ENCODE data around the gene UNCX.

UNCX gene

DNA sequence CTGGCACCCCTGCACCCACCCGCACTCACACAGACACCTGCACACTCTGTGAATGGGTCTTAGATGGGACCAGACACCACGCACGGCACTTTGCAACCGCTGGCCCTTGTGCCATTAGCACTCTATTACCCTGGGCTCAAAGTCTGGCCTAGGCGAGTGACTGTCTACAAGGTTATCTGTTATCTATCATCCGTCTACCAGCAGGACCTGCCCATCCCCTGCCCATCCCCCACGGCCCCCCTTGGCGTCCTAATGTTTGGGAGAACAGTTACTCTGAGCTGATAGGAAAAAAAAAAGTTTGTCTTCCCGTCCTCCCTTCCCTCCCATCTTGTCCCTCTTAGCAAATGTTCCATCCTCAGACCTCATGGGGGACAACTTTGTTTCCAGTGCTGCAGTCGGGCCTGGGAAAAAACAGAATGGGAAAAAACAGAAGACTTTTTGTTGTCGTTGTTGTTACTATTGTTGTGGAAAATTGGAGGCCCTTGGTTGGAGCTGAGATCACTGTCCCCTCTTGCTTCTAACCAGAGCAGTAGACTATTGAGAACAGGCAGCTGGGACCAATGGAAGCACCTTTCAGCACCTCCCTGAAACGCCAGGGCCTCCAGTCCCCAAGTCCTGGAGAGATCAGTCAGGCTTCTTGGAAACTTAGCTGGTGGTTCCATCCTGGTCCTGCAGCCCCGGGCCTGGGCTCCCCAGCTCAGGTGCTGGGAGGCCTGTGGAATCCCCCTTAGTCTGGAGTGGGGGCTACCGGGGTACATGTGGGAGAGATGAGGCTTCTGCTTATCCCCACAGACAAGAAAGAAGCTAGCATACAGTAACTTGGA is 12.2 kb downstream of the UNCX start:
- no peak for DNase-seq

DNA sequence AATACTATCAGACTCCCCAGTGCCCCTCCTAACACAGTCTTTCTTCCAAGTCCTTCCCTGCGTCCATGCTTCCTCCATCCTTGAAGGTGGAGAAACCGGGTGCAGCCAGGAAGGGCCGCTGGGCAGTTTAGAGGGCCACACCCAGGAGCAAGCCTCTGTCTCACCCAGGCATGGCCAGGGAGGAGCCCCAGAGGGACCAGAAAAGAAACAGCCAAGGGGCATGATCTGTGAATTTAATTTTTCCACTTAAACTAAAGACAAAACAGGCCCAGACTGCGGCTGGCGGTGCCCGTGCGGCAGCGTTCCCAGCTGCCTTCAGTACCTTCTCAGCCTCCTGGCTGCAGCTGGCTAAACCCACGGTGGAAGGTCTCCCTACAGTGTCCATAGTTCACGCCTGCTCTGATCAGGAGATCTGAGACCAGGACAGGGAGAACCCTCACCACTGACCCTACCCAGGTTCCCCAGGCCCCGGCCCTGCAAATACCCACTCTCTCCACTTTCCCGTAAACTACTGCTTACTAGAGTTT is 12.9 kb downstream of the UNCX start:
- no peak for DNase-seq

DNA sequence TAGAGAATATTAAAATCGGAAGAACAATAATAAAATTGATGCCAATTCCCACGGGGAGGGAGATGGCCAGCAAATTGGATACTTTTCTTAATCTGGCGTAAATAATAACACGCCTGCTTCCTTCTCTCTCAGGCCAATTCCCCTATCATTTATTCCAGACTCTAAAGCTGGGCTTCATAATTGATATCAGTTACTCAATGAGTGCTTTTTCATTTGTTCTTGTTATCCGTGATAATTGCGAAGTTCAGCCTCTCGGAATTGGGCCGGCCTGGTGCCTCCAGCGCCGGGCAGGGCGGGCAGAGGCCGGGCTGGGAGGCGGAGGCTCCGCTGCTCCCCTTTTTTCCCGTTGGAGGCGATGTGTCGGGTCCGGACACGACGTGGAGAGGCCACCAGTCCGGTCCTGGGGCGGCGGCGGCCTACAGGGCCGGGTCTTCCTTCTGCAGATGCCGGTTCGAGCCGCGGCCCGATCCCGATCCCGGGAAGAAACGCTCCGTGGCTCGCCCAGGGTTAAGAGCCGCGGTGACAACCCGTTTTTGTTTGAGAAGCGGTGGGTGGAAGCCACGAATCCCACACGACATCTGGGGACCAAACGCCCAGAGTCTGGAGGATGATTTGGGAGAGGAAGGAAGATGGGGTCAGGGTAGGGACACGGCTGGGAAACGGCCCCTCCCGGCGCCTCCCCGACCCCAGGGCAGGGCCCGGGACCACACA is 13.6 kb downstream of the UNCX start:
- no peak for DNase-seq

DNA sequence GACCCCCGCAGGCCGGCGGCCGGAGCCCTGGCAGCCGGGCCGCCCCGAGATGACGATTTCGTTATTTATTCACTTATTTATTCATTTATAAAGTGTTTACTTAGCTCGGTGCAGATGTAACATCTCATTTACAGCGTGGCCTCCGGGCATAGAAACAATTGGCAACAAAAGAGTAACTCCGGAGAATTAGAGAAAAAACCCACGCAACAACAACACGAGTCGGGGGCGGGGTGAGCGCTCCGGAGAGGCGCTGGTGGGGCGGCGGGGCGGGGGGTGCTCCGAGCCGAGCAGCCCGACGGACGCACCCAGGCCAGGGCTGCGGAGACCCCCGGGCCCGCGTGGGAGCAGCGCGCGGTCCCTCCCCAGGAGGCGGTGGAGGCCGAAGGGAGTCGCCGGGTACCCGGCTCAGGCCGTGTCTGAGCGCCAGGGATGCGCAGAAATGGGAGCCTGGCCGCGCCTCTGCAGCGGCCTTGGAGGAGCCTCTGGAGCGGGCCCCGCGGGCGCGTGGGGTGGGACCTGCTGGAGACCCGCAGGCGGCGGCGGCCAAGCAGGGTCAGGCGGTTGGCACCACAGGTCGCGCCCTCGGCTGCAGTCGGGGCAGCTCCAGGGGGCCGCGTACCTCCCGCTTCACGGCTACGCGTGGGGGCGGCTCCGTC is 14.3 kb downstream of the UNCX start:
- no peak for DNase-seq

DNA sequence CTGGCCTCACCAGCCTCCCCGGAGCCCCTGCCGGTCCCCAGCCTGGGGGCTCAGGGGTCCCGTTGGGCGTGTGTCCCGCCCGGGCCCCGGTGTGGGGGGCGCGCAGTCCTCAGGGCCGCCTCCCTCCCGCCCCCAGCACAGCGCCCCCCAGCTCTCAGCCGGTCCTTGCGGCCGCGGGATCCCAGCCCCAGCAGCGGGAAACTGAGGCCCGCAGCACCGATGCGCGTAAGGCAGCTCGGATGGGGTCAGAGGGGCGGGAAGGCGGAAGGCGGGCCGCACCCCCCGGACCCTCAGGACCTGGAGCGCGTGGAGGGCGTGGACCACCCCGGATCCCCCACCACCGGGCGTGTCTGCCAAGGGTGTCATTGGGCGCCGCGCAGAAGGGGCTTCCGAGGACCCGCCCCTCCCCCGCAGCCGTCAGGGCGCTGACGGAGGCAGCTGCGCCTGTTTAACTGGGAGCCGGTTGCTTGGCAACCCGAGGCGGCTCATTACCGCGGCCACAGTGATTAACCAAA is 14.9 kb downstream of the UNCX start:
- no peak for DNase-seq

DNA sequence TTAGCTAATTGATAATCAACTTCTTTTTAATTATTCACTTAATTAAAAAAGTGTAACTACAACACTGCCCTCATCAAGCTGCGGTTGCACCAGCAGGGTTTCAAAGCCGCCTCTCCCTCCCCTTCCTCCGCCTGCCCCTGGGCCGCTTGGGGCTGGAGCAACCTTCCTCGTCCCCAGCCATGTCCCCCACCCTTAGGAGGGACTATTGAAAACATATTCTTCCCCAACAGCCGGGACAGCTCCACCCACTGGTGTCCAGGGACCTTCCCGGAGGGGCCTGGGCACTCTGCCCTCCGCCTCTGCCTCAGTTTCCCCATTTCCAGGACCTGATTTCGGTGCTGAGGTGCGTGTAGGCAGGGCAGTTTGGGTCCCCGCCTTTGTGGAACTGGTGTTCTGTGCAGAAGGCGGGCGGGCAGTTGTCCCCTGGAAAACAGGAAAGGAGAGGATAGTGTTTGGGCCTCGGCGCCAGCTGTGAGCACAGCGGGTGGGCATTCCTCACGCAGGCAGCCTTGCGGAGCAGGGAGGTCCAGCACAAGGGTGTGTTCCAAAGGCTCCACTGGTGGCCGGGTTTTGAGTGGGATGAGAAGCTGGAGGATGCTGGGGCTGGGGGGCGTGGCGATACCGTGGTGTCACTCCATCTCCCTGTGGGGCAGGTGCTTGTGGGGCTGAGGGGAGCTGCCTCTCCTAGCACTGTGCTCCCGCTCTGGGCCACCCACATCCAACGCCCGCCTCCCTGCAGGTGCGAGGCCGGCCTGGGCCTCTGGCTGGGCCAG is 15.7 kb downstream of the UNCX start:
- DNase-seq: no peak

DNA sequence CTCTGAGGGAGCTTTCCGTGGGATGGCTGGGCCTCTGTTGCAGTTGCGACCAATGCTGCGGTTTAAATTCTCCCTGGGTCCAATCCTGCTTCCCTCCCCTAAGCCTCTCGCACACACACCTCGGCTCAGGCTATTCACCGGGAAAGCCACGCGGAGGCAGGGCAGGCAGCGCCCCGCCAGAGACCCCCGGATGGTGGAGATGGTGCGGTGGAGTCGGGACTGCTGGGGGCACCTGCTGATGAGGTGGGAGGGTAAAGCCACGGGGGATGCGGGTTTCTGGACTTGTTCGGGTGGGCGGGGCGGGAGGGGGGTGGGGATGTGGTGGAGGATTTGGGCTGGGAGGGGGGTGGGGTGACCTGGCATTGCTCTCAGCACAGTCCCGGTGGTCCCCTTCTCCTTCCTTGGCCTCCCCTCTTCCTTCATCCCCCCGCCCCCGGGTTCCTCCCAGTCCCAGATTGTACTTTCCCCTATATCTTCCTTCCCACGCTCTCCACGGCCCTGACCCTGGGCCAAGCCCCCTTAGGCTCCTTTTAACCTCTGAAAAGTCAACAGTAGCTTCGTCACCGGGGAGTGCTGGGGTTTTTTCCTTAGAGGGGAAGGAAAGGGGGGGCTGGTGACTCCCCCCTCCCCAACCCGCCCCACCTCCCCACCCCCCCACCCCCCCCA is 16.4 kb downstream of the UNCX start:
- no peak for DNase-seq

DNA sequence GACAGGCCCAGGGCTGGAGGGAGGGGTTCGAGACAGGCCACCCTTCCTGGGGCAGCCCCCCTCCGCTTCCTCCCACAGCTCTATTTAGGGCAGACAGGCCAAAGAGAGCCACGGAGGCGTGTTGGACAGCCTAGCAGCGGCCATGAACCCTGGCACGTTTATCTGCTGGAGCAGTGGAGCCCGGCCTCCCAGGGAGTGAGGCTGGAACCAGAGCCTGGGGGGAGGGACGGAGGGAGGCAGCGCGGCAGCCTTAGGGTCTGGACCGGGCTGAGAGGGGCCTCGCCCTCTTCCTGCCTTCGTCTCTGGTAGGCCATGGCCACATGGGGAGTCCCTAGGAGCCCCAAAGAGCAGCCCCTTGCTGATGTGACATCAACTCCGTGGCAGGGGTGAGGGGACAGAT is 17.1 kb downstream of the UNCX start:
- DNase-seq: no peak

DNA sequence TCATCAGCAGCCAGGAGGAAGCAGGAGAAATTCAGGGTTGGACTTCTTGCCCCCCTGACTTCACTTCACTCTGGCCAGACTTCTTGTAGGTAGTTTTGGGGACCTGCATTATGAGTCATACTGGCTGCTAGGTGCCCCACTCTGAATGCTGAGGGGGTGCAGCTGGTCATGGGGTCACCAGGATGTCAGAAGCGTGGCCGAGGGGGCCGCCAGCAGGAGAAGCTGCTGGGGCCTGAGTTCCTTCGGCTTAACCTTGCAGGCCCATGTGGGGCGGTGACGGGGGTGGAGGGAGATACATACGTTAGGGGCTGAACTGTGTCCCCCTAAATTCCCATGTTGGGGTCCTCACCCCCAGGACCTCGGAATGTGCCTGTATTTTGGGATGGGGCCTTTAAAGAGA is 18.2 kb downstream of the UNCX start:
- DNase-seq: no peak

DNA sequence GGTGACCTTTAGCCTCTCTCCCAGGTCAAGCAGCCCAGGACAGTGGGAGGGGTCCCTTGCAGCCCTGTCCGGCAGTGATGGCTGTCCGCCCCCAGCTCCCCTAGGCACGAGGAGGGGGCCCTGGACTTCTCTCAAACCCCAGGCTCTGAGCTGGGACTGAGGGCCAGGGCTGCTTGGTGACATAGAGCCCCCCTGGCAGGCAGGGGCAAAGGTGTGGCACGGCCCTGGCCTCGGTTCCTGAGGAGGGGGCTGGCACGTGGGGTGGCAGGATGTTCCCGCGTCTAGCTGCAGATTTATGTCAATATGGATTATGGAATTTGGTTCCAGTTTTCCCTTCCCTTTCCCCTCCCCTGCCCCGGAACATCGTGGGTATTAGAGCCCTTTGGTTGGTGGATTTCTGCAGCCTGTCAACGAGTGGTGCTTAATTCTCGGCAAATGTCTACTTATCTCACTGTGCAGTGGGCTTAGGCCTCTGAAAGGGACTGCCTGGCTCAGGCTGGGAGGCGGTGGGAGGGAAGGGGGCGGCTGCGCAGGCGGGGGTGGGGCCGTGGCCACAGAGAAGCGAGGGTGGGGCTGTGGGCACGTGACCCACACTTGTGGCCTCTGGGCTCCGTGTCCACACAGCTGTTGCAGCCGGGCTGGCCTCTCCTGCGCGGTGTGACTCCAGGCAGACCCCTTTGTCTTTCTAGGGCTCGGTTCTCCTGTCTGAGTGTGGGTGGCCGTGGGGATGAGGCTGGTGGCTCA is 19.3 kb downstream of the UNCX start:
- DNase-seq: no peak

DNA sequence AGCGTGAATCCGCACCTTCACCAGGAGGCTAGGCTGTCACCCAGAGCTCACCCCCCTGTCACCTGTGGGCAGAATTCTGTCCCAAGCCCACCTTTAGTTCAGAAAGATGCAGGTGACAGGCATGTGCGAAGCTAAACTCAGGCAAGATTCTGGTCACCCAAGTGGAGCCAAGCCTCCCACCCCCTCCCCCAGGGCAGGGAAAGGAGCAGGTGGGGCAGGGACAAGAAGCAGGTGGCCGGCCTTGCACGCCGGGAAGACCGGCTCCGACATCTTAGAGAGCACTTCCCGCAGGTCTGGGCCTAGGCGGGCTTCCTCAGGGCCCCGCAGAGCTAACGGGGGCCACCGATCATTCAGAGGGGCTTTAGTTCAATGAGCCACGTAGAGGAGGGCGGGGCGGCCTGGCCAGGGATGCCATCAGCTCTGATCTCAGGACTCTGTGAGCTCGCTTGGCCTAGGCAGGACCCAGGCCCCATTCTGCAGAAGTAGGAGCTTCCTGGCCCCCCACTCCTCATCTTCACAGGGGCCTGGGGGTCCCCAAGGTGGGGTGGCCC is 19.9 kb downstream of the UNCX start:
- no peak for DNase-seq

DNA sequence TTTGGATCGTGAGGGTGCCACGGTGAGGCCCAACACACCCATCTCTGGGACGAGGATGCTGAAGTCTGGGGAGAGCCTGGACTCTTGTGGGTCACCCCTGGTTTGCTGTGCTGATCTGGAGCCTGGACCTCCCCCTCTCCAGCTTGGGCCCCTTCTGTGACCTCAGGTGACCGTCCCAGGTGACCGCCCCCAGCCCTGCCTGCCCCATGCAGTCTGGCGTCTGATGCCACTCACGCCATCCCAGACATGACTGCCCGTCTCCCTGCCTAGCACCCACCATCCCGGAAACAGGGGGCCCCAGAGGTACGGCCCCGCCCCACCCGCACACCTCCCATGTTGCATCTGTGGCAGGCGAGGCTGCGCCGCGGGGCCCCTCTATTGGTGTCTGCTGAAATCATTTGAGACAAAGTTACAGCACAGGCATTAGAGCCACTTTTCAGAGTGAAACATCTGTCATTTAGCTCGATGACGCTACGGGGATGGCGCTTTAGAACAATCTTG is 21.1 kb downstream of the UNCX start:
- DNase-seq: no peak

DNA sequence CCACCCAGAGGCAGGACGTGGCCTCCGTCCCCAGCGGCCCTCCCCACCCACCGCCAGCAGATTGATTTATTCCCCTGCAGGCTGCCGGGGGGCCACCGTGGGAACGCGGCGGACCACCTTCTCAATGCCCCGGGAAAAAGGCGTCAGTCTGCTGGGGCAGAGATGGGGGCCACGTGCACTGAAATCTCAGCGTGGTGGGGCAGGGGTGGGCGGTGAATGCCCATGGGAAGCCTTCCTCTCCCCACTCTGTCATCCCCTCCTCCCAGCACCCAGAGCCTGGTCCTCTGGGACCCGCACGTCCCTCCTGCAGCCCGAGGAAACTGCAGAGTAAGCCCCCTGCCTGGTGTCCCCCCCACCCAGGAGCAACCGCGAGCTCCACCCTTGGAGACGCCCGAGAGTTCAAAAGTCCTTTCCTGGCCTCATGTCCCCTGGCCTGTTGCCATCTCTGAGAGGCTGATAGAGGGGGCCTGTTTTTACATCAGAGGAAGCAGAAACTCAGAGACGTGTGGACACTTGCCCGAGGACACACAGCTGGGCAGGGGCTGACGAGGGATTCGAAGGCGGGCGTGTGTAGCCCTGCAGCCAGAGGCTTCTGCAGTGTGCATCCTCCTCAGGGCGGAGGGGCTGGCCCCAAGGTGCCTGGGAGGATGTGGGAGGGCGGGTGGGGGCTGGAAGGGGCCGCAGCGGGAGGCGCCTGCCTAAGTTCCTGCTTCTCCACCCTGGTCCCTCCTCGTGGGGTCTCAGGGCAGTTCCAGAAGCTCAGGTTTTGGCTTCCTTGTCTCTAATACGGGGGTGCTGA is 21.8 kb downstream of the UNCX start:
- no peak for DNase-seq

DNA sequence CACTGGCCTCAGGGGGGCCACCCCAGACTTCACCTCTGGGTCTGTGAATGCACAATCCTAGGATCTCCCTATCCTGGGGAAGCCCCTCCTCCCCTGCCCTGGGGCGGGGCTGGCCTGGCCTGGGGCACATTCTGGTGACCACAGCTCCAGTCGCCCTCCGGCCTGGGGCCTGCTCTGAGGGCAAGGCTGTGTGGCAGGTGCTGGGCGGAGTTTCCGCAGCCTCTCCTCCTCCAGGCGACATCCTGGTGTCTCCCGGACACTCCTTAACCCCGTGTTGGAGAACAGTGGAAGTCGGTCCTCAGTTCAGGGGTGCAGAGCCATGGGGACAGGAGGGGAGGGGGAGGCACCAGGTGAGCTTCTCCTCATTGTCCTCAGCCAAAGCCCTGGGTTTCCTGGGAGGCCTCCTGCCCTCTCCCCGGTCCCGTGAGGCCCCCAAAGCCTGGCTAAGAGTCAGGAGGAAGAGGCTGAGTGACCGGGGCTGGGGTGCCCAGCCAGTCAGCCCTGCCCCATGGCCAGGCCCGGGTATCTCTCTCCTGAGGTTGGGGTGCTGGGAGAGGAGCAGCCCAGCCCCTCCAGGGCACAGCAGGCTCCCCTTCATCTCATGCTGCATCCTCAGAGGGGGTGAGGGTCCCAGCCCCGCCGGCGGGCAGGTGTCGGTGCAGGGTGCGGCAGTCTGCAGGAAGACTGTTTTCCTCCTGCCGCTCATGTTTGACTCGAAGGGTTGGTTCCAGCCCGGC is 22.6 kb downstream of the UNCX start:
- no peak for DNase-seq

DNA sequence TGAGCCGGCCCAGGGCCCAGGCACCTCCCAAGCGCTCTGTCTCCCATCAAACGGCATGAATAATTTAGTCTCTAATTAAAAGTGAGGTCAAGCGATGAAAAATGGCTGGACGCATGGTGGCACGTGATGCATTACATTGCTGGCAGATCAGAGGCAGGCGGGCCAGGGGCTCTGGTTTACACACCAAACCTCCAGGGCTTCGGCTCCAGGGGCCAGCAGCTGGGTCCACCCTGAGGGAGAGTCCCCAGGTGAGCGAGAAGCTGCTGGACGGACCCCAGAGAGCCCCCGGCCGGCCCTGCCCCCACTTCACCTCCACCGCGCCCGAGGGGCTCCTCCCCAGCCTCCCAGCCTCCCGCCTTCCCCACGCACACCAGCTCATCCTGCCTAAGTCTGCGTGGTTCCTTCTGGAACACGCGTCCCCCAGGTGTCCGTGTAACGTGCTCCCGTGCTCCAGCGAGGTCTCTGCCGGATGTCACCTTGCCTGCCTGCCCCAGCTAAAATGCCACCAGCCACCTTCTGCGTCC is 23.2 kb downstream of the UNCX start:
- no peak for DNase-seq

DNA sequence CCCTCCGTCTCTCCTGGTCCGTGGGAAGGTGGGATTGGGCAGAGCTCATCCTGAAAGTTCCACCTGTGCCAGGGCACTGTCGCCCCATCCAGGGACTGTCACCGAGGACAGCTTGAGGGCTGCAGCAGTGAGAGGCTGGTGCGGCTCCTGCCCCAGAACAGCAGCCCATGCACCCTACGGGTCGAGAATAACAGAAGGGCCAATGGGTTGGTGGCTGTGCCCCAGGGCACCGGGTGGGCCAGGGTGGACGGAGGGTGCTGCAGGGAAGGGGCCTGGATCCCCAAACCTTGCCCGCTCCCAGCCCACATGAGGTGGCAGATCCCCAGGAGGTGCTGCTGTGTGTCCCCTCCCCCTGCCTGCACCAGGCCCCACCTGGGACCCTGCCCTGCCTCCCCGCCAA is 23.9 kb downstream of the UNCX start:
- no peak for DNase-seq

DNA sequence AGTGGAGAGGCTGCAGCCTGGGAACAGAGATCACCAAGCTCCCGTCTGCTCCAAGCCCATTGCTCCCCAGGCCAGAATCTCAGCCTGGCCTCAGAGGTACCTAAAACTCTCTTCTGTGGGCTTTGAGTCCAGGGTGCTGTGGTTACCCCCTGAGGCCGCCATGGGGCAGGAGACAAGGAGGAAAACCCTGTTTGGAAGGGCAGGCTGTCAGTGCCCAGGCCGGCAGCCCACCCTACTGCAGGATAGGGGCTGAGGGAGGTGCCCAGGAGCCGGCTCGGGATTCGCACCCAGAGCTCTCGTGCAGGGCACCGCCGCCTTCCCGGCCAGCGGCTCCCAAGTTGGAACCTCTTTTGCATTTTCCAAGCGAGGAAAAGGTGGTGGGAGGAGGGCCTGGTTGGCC is 24.5 kb downstream of the UNCX start:
- DNase-seq: no peak

DNA sequence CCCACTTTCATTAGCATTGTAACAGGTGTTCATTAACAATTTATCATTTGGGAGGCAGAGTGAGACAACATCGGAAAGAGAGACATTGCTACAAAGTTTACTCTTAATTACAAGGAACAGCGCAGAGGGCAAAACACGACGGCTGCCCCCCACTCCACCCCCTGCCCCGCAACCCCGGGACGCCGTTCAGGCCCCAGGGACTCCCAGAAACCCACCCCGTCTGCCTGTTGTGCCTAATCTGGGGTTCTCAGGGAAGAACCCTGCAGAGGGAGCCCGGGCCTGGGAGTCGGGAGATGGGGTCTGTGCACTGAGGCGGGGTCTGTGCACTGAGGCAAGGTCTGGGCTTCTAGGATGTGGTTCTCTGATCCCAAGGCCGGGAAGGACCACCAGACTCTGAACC is 25.2 kb downstream of the UNCX start:
- DNase-seq: no peak

DNA sequence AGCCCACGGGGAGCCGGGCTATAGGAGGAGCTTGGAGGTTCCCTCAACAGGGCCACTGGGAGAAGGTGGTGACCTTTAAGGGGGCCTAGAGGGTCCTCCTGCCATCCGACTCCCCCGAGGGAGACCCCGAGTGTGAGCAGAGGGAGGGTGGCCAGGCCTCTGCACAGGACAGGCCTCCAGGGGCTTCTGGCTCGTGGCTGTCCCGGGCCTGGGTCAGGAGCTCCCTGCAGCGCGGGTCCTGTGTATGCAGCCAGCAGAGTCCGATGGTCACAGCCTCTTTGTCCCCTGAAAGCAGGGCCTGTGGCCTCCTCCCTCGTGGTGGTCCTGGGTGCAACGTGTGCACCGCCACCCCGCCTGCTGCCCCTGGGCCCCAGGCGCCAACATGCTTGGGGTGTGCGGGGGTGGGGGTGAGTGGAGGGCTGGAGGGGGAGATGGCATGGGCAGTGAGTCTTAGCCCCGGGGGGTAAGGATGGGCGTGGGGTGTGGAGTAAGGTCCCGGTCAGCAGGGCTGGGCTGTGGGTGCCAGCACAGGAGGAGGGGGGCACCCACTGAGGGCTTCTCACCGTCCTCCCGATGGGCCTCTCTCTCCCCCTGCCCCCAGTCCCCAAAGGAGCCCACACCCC is 27.1 kb downstream of the UNCX start:
- DNase-seq: no peak
